WTC11 (cell line): Measurements from ENCODE around the gene COG5.

Experiments
- ATF1 ChIP-seq: sonication (generic); formaldehyde crosslinking; IDR thresholded peaks from 2 replicates; pipeline ENCODE4 v1.8.1; 2023; ENCODE audit warnings: mild to moderate bottlenecking, moderate library complexity, missing genetic modification reagents
- CBFB ChIP-seq: sonication (generic); formaldehyde crosslinking; IDR thresholded peaks from 2 replicates; pipeline ENCODE4 v1.8.1; 2022; ENCODE audit warnings: mild to moderate bottlenecking, low read depth, missing genetic modification reagents
- JAZF1 ChIP-seq: fragments of 250-450 bp; sonication (Bioruptor Pico); IDR thresholded peaks from 2 replicates; pipeline ENCODE4 v1.9.0; 2021; ENCODE audit warnings: moderate library complexity, mild to moderate bottlenecking, inconsistent platforms
- JUN ChIP-seq: sonication (generic); formaldehyde crosslinking; IDR thresholded peaks from 2 replicates; pipeline ENCODE4 v1.8.0; 2023; ENCODE audit warnings: mild to moderate bottlenecking, missing genetic modification reagents
- SP1 ChIP-seq: sonication (generic); formaldehyde crosslinking; conservative IDR thresholded peaks from 2 replicates; pipeline ENCODE4 v1.8.1; 2022; ENCODE audit warnings: missing genetic modification reagents
- TEAD4 ChIP-seq: sonication (generic); formaldehyde crosslinking; IDR thresholded peaks from 2 replicates; pipeline ENCODE4 v1.8.0; 2022; ENCODE audit warnings: mild to moderate bottlenecking, missing genetic modification reagents
- ZNF138 ChIP-seq: sonication (generic); formaldehyde crosslinking; conservative IDR thresholded peaks from 2 replicates; pipeline ENCODE4 v1.8.1; 2022; ENCODE audit warnings: mild to moderate bottlenecking, moderate library complexity, missing genetic modification reagents
- ZNF263 ChIP-seq: sonication (generic); formaldehyde crosslinking; IDR thresholded peaks from 2 replicates; pipeline ENCODE4 v1.8.1; 2022; ENCODE audit warnings: low read depth, mild to moderate bottlenecking, moderate library complexity, missing genetic modification reagents
- TF ChIP-seq, protein P1 (sequence below): sonication (generic); formaldehyde crosslinking; IDR thresholded peaks from 2 replicates; pipeline ENCODE4 v1.8.0; 2022; ENCODE audit warnings: mild to moderate bottlenecking, missing genetic modification reagents
- TF ChIP-seq, protein P2 (sequence below): sonication (generic); formaldehyde crosslinking; IDR thresholded peaks from 2 replicates; pipeline ENCODE4 v1.8.1; 2023; ENCODE audit warnings: mild to moderate bottlenecking, missing genetic modification reagents
- TF ChIP-seq, protein P3 (sequence below): fragments of 200-600 bp; IDR thresholded peaks from 2 replicates; pipeline ENCODE4 v1.8.0; 2022; ENCODE audit warnings: antibody characterized with exemption
- TF ChIP-seq, protein P4 (sequence below): sonication (generic); formaldehyde crosslinking; conservative IDR thresholded peaks from 2 replicates; pipeline ENCODE4 v1.8.1; 2022; ENCODE audit warnings: mild to moderate bottlenecking, missing genetic modification reagents
- TF ChIP-seq, protein P5 (sequence below): sonication (generic); formaldehyde crosslinking; IDR thresholded peaks from 2 replicates; pipeline ENCODE4 v1.8.1; 2022; ENCODE audit warnings: mild to moderate bottlenecking, missing genetic modification reagents, moderate library complexity, borderline replicate concordance
- TF ChIP-seq, protein P6 (sequence below): sonication (generic); formaldehyde crosslinking; IDR thresholded peaks from 2 replicates; pipeline ENCODE4 v1.8.0; 2023; ENCODE audit warnings: missing genetic modification reagents, mild to moderate bottlenecking, borderline replicate concordance

DNA sequence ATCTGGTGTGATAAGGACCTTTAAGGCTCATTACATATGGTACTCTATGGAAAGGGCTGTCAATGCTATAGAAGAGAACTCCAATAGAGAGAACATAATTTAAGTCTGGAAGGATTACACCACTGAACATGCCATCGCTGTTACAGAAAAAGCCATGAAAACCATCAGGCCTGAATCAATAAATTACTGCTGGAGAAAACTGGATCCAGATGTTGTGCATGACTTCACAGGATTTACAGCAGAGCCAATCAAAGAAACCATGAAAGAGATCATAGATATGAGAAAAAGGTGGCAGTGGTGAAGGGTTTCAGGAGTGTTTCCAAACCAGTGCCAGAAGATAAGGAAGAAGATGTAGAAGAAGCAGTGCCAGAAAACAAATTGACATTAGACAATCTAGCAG lies 112.8 kb downstream of the COG5 start:
- TF ChIP-seq, protein P1, sequence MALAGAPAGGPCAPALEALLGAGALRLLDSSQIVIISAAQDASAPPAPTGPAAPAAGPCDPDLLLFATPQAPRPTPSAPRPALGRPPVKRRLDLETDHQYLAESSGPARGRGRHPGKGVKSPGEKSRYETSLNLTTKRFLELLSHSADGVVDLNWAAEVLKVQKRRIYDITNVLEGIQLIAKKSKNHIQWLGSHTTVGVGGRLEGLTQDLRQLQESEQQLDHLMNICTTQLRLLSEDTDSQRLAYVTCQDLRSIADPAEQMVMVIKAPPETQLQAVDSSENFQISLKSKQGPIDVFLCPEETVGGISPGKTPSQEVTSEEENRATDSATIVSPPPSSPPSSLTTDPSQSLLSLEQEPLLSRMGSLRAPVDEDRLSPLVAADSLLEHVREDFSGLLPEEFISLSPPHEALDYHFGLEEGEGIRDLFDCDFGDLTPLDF (CRISPR knock-in tag) = no peak
- TF ChIP-seq JUN (CRISPR knock-in tag) (no peak), TEAD4 (CRISPR knock-in tag) (no peak), CBFB (no peak), ATF1 (CRISPR knock-in tag) (no peak), SP1 (CRISPR knock-in tag) (no peak), ZNF263 (CRISPR knock-in tag) (no peak), JAZF1 (no peak), ZNF138 (CRISPR knock-in tag) (no peak)
- TF ChIP-seq, protein P2, sequence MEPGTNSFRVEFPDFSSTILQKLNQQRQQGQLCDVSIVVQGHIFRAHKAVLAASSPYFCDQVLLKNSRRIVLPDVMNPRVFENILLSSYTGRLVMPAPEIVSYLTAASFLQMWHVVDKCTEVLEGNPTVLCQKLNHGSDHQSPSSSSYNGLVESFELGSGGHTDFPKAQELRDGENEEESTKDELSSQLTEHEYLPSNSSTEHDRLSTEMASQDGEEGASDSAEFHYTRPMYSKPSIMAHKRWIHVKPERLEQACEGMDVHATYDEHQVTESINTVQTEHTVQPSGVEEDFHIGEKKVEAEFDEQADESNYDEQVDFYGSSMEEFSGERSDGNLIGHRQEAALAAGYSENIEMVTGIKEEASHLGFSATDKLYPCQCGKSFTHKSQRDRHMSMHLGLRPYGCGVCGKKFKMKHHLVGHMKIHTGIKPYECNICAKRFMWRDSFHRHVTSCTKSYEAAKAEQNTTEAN (CRISPR knock-in tag) = no peak
- TF ChIP-seq, protein P3, sequence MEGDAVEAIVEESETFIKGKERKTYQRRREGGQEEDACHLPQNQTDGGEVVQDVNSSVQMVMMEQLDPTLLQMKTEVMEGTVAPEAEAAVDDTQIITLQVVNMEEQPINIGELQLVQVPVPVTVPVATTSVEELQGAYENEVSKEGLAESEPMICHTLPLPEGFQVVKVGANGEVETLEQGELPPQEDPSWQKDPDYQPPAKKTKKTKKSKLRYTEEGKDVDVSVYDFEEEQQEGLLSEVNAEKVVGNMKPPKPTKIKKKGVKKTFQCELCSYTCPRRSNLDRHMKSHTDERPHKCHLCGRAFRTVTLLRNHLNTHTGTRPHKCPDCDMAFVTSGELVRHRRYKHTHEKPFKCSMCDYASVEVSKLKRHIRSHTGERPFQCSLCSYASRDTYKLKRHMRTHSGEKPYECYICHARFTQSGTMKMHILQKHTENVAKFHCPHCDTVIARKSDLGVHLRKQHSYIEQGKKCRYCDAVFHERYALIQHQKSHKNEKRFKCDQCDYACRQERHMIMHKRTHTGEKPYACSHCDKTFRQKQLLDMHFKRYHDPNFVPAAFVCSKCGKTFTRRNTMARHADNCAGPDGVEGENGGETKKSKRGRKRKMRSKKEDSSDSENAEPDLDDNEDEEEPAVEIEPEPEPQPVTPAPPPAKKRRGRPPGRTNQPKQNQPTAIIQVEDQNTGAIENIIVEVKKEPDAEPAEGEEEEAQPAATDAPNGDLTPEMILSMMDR = no peak
- TF ChIP-seq, protein P4, sequence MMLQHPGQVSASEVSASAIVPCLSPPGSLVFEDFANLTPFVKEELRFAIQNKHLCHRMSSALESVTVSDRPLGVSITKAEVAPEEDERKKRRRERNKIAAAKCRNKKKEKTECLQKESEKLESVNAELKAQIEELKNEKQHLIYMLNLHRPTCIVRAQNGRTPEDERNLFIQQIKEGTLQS (CRISPR knock-in tag) = no peak
- TF ChIP-seq, protein P5, sequence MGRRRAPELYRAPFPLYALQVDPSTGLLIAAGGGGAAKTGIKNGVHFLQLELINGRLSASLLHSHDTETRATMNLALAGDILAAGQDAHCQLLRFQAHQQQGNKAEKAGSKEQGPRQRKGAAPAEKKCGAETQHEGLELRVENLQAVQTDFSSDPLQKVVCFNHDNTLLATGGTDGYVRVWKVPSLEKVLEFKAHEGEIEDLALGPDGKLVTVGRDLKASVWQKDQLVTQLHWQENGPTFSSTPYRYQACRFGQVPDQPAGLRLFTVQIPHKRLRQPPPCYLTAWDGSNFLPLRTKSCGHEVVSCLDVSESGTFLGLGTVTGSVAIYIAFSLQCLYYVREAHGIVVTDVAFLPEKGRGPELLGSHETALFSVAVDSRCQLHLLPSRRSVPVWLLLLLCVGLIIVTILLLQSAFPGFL (CRISPR knock-in tag) = no peak
- TF ChIP-seq, protein P6, sequence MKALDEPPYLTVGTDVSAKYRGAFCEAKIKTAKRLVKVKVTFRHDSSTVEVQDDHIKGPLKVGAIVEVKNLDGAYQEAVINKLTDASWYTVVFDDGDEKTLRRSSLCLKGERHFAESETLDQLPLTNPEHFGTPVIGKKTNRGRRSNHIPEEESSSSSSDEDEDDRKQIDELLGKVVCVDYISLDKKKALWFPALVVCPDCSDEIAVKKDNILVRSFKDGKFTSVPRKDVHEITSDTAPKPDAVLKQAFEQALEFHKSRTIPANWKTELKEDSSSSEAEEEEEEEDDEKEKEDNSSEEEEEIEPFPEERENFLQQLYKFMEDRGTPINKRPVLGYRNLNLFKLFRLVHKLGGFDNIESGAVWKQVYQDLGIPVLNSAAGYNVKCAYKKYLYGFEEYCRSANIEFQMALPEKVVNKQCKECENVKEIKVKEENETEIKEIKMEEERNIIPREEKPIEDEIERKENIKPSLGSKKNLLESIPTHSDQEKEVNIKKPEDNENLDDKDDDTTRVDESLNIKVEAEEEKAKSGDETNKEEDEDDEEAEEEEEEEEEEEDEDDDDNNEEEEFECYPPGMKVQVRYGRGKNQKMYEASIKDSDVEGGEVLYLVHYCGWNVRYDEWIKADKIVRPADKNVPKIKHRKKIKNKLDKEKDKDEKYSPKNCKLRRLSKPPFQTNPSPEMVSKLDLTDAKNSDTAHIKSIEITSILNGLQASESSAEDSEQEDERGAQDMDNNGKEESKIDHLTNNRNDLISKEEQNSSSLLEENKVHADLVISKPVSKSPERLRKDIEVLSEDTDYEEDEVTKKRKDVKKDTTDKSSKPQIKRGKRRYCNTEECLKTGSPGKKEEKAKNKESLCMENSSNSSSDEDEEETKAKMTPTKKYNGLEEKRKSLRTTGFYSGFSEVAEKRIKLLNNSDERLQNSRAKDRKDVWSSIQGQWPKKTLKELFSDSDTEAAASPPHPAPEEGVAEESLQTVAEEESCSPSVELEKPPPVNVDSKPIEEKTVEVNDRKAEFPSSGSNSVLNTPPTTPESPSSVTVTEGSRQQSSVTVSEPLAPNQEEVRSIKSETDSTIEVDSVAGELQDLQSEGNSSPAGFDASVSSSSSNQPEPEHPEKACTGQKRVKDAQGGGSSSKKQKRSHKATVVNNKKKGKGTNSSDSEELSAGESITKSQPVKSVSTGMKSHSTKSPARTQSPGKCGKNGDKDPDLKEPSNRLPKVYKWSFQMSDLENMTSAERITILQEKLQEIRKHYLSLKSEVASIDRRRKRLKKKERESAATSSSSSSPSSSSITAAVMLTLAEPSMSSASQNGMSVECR = no peak
